Measurements from ENCODE around the gene SF1. TPM values are rescaled to one million over a fixed set of nuclear protein-coding genes. Genes with fewer than 3 reads are reported as not detected.

SF1 gene
- total and polyA plus RNA-seq, 9 of the 15 experiments (the other 6 are each of a cell fraction or from before 2014, with no cell fraction given), result 13.1 to 334 (median 111) TPM

DNA sequence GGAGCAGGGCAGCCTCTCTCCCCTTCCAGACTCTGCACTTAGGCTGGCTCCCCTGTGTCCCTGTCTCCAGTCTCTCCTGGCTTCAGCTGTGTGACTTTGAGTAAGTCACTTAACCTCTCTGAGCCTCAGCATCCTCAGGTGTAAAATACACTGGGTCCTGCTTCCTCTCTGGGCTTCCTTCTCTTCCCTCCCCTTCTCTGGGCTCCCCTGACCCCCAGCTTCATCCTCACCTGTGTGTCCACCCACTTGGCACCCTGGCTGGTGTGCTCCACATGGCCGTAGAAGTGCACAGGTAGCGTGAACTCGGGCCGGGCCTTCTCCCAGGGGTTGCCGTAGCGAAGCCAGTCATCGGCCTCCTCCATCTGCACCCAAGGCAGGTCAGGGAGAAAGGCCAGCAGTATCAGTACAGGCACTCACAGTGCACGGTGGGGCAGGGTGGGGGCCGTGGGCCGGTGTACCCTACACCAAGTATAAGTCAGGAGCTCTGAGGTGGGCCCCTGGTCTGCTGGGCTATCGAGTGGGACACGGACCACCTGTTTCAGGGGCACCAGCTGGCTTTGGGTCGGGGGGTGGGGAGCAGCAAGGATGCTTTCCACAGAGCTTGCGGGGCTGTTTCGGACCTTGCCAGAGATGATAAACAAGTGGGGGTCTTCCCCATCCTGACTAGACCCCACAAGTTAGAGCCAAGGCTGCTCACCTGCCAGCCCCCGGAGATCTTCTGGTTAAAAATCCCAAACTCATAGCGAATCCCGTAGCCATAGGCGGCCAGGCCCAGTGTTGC, 20.6 kb downstream of the SF1 start (continued):
- TF ChIP-seq, protein P1, sequence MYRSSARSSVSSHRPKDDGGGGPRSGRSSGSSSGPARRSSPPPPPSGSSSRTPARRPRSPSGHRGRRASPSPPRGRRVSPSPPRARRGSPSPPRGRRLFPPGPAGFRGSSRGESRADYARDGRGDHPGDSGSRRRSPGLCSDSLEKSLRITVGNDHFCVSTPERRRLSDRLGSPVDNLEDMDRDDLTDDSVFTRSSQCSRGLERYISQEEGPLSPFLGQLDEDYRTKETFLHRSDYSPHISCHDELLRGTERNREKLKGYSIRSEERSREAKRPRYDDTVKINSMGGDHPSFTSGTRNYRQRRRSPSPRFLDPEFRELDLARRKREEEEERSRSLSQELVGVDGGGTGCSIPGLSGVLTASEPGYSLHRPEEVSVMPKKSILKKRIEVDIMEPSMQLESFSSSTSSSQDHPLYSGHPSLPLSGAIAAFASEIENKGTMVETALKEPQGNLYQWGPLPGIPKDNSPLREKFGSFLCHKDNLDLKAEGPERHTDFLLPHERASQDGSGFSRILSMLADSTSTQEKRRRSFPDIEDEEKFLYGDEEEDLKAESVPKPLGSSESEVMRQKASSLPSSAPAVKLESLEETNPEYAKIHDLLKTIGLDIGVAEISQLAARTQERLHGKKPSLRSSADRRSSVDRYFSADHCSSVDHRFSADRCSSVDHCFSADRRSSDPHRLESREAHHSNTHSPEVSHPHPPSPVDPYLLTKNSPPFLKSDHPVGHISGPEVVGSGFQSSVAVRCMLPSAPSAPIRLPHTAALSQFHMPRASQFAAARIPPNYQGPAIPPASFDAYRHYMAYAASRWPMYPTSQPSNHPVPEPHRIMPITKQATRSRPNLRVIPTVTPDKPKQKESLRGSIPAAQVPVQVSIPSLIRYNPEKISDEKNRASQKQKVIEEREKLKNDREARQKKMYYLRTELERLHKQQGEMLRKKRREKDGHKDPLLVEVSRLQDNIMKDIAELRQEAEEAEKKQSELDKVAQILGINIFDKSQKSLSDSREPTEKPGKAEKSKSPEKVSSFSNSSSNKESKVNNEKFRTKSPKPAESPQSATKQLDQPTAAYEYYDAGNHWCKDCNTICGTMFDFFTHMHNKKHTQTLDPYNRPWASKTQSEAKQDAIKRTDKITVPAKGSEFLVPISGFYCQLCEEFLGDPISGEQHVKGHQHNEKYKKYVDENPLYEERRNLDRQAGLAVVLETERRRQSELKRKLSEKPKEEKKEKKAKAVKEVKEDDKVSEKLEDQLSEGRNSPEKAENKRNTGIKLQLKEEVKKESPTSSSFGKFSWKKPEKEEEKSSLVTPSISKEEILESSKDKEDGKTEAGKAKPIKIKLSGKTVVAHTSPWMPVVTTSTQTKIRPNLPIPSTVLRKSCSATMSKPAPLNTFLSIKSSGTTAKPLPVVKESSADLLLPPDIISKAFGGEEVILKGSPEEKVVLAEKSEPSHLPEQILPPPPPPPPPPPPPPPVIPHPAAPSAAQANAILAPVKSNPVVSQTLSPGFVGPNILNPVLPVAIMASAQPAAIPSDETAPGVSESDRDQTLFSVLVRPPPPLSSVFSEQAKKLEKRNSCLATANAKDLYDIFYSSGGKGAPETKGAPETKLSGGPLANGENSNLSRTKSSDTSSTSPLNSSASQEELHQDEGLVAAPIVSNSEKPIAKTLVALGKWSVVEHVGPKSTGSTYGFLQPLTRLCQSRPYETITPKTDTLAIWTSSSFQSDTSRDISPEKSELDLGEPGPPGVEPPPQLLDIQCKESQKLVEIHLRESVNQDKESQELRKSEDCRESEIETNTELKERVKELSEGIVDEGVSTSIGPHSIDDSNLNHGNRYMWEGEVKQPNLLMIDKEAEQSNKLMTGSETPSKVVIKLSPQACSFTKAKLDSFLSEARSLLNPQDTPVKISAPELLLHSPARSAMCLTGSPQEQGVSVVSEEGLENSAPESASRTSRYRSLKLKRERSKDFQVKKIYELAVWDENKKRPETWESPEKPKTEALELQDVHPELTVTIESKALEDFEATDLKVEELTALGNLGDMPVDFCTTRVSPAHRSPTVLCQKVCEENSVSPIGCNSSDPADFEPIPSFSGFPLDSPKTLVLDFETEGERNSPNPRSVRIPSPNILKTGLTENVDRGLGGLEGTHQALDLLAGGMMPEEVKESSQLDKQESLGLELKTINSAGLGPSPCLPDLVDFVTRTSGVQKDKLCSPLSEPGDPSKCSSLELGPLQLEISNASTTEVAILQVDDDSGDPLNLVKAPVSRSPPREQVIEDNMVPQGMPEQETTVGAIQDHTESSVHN (IDR thresholded peaks at IDR 0.05; ENCODE audit: borderline replicate concordance in 1 of 2, low read depth in 1 of 2), result no peak
- TF ChIP-seq HLTF (IDR thresholded peaks at IDR 0.05), result no peak
- TF ChIP-seq ZNF184 (CRISPR knock-in tag; IDR thresholded peaks at IDR 0.05), result no peak
- TF ChIP-seq CREB1 (IDR thresholded peaks at IDR 0.05), result no peak
- TF ChIP-seq CREB1 (CRISPR knock-in tag; IDR thresholded peaks at IDR 0.05), result no peak
- no peak for TF ChIP-seq SETDB1 (IDR thresholded peaks at IDR 0.05; ENCODE audit: low read length)
- no peak for TF ChIP-seq NR3C1 (CRISPR knock-in tag; IDR thresholded peaks at IDR 0.05)
- peak; percentile 66 to 79; a peak in 3 of 4 replicates for TF ChIP-seq KDM1A (IDR thresholded peaks at IDR 0.05)
- TF ChIP-seq ZNF589 (CRISPR knock-in tag; IDR thresholded peaks at IDR 0.05; ENCODE audit: low read depth), result no peak
- no peak for TF ChIP-seq RFX1 (IDR thresholded peaks at IDR 0.05)
- TF ChIP-seq, protein P2, sequence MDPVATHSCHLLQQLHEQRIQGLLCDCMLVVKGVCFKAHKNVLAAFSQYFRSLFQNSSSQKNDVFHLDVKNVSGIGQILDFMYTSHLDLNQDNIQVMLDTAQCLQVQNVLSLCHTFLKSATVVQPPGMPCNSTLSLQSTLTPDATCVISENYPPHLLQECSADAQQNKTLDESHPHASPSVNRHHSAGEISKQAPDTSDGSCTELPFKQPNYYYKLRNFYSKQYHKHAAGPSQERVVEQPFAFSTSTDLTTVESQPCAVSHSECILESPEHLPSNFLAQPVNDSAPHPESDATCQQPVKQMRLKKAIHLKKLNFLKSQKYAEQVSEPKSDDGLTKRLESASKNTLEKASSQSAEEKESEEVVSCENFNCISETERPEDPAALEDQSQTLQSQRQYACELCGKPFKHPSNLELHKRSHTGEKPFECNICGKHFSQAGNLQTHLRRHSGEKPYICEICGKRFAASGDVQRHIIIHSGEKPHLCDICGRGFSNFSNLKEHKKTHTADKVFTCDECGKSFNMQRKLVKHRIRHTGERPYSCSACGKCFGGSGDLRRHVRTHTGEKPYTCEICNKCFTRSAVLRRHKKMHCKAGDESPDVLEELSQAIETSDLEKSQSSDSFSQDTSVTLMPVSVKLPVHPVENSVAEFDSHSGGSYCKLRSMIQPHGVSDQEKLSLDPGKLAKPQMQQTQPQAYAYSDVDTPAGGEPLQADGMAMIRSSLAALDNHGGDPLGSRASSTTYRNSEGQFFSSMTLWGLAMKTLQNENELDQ (CRISPR knock-in tag; IDR thresholded peaks at IDR 0.05; ENCODE audit: borderline replicate concordance), result no peak
- TF ChIP-seq, protein P3, sequence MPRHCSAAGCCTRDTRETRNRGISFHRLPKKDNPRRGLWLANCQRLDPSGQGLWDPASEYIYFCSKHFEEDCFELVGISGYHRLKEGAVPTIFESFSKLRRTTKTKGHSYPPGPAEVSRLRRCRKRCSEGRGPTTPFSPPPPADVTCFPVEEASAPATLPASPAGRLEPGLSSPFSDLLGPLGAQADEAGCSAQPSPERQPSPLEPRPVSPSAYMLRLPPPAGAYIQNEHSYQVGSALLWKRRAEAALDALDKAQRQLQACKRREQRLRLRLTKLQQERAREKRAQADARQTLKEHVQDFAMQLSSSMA (CRISPR knock-in tag; IDR thresholded peaks at IDR 0.05), result no peak
- TF ChIP-seq SMARCA5 (IDR thresholded peaks at IDR 0.05), result peak; percentile 84; the same call in 1 of the 2 replicates
- no peak for TF ChIP-seq ZKSCAN8 (CRISPR knock-in tag; IDR thresholded peaks at IDR 0.05)
- TF ChIP-seq ZBTB8A (IDR thresholded peaks at IDR 0.05; ENCODE audit: partially characterized antibody), result no peak
- no peak for TF ChIP-seq NFATC3 (IDR thresholded peaks at IDR 0.05)
- no peak for TF ChIP-seq POLR3A (IDR thresholded peaks at IDR 0.05; ENCODE audit: borderline replicate concordance, extremely low read depth, insufficient read depth, insufficient read length)

Measured in K562 (cell line).